B cell (primary cell): ENCODE data around the gene ITPR3.

Experiments used
- CTCF ChIP-seq: fragments of 200-600 bp; IDR thresholded peaks from one replicate; pipeline ENCODE4 v1.8.0; 2022; ENCODE audit warnings: antibody characterized with exemption, mild to moderate bottlenecking
- EZH2 ChIP-seq: IDR thresholded peaks from 2 replicates; pipeline ENCODE4 v1.6.1; 2012; ENCODE audit warnings: borderline replicate concordance, low read depth, mild to moderate bottlenecking, moderate library complexity, low read length; ENCODE audit not compliant: insufficient read depth, poor library complexity, severe bottlenecking

GRCh38 chr6:33583591-33584155 lies 37.4 kb upstream of the ITPR3 start:
- TF ChIP-seq CTCF (no peak), EZH2 (no peak)
